LNCaP clone FGC (cell line): Measurements from ENCODE around the gene INTS6.
A peak's percentile ranks its signal among the peaks of the same experiment; 100 is the strongest.

Experiments
- DNase-seq: peaks from one replicate; pipeline ENCODE4 v3.0.0-alpha.2; 2011; ENCODE audit warnings: low read depth
- H3K4me3 ChIP-seq: 2 replicates; pipeline ENCODE4 v1.5.1; 2011; ENCODE audit warnings: mild to moderate bottlenecking, low read depth, low read length, control low read depth
- TF ChIP-seq, protein P1 (sequence below): IDR thresholded peaks from 2 replicates; pipeline ENCODE4 v1.5.1; 2012; ENCODE audit warnings: mild to moderate bottlenecking; ENCODE audit not compliant: control insufficient read depth, insufficient read depth; ENCODE audit errors: extremely low read depth

INTS6 gene

GRCh38 chr13:51394724-51395123, 58.1 kb downstream of the INTS6 start:
- DNase-seq: no peak
- H3K4me3 ChIP-seq: no peak overlapping the region
- TF ChIP-seq, protein P1, sequence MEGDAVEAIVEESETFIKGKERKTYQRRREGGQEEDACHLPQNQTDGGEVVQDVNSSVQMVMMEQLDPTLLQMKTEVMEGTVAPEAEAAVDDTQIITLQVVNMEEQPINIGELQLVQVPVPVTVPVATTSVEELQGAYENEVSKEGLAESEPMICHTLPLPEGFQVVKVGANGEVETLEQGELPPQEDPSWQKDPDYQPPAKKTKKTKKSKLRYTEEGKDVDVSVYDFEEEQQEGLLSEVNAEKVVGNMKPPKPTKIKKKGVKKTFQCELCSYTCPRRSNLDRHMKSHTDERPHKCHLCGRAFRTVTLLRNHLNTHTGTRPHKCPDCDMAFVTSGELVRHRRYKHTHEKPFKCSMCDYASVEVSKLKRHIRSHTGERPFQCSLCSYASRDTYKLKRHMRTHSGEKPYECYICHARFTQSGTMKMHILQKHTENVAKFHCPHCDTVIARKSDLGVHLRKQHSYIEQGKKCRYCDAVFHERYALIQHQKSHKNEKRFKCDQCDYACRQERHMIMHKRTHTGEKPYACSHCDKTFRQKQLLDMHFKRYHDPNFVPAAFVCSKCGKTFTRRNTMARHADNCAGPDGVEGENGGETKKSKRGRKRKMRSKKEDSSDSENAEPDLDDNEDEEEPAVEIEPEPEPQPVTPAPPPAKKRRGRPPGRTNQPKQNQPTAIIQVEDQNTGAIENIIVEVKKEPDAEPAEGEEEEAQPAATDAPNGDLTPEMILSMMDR: no peak

DNA sequence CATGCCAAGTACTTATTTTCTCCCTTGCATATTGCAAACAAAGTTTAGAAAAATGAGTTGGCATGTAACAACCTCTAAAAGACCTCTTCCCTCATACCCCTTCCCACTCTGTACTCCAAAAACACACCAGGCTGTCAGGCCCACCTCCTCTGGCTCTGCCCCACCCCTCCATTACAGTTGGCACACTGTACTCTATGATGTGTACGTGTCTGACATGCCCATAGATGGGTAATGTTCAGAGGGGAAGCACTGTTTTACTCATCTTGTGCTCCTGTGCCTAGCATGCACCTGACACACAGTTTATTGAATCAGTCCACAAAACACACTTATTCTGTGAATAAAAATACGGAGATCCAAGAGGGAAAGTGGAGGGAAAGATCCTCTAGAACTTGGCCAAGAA, 67.7 kb downstream of the INTS6 start:
- DNase-seq: no peak
- TF ChIP-seq, protein P1: no peak
- H3K4me3 ChIP-seq: no peak overlapping the region

GRCh38 chr13:51380269-51380668, 72.6 kb downstream of the INTS6 start:
- peak; percentile 44 for DNase-seq
- H3K4me3 ChIP-seq: no peak overlapping the region
- TF ChIP-seq, protein P1: no peak

GRCh38 chr13:51373451-51373850, 79.4 kb downstream of the INTS6 start:
- TF ChIP-seq, protein P1: no peak
- no peak overlapping the region for H3K4me3 ChIP-seq
- no peak for DNase-seq

DNA sequence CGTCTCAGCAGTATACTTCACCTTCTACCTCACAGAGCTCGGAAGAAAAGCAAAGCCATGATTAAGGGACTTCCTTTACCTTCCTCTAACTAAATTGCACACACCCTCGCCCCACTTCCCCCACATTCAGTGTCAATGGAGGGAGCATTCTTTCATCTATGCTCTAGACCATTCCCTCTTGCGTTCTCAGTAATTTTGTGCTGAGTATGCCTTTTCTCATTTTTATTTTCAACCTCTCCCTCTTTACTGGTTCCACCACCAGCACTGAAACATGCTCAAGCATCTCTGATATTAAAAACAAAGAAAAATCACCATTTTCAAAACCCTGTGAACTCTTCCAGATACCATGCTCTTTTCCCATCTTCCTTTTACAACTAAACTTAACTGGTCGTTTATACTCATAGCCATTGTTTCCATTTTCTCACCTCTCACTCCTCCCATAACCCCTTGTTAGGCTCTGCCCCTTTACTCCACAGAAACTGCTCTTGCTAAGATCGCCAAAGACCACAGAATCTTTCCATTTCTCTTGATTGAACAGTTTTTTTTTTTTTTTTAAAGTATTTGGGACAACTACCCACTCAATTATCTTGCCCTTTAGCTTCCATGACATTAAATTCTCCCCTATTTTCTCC, 81.0 kb downstream of the INTS6 start:
- TF ChIP-seq, protein P1: no peak
- H3K4me3 ChIP-seq: no peak overlapping the region
- no peak for DNase-seq

- TF ChIP-seq, protein P1: no peak
- H3K4me3 ChIP-seq: no peak overlapping the region
- no peak for DNase-seq
These were observed 82.0 kb downstream of the INTS6 start for GRCh38 chr13:51370811-51371210.

- no peak for DNase-seq
- TF ChIP-seq, protein P1: no peak
- no peak overlapping the region for H3K4me3 ChIP-seq
These were observed 82.7 kb downstream of the INTS6 start for GRCh38 chr13:51370116-51370515.
